Stimulated activated CD4-positive, alpha-beta T cell treated with anti-CD3 and anti-CD28 coated beads, TNF-alpha, amount 100 ng/mL, for 48 hours (primary cell): Measurements from ENCODE around the gene HIPK3.
"Not testable (repeated sequence)": the region's sequence is repeated elsewhere in the genome, so short reads cannot be mapped to it uniquely, and the experiment has no call there.

Source experiments
- DNase-seq, 3 donors: peaks; one replicate each; pipeline ENCODE4 v3.0.0-alpha.2; 2020; ENCODE audit warnings: low read depth in 3 of 3

Gene HIPK3

GRCh38 chr11:33358150-33358831 lies 101.1 kb downstream of the HIPK3 start:
- no peak for DNase-seq

GRCh38 chr11:33360642-33361041 lies 103.5 kb downstream of the HIPK3 start:
- DNase-seq, result no peak

- no peak for DNase-seq
Measured at GRCh38 chr11:33362051-33362910, 105.1 kb downstream of the HIPK3 start.

- no peak for DNase-seq
Measured at GRCh38 chr11:33366918-33367317, 109.7 kb downstream of the HIPK3 start.

- not testable (repeated sequence) for DNase-seq
Measured at GRCh38 chr11:33368475-33368874, 111.3 kb downstream of the HIPK3 start.

- no peak for DNase-seq
Measured at GRCh38 chr11:33368931-33369330, 111.8 kb downstream of the HIPK3 start.

- DNase-seq, result no peak
Measured at GRCh38 chr11:33373636-33374035, 116.5 kb downstream of the HIPK3 start.

- no peak for DNase-seq
Measured at GRCh38 chr11:33375236-33375635, 118.1 kb downstream of the HIPK3 start.

- no peak for DNase-seq
Measured at GRCh38 chr11:33375688-33376311, 118.6 kb downstream of the HIPK3 start, which contains the start of gene KIAA1549L. TSS of gene KIAA1549L (plus strand) at chr11:33376108.

GRCh38 chr11:33376331-33377310 lies 119.4 kb downstream of the HIPK3 start:
- DNase-seq, result no peak

- no peak for DNase-seq
Measured at GRCh38 chr11:33377412-33378370, 120.5 kb downstream of the HIPK3 start.

- no peak for DNase-seq
Measured at GRCh38 chr11:33379947-33380346, 122.8 kb downstream of the HIPK3 start.

- DNase-seq, result no peak
Measured at GRCh38 chr11:33383075-33383919, 126.1 kb downstream of the HIPK3 start.

- no peak for DNase-seq
Measured at GRCh38 chr11:33383920-33384209, 126.7 kb downstream of the HIPK3 start.

GRCh38 chr11:33384220-33384619 lies 127.0 kb downstream of the HIPK3 start:
- no peak for DNase-seq

- DNase-seq, result no peak
Measured at GRCh38 chr11:33387581-33387980, 130.4 kb downstream of the HIPK3 start.

- DNase-seq, result no peak
Measured at GRCh38 chr11:33387996-33388395, 130.8 kb downstream of the HIPK3 start.

- no peak for DNase-seq
Measured at GRCh38 chr11:33388793-33389525, 131.8 kb downstream of the HIPK3 start.

GRCh38 chr11:33389635-33390034 lies 132.5 kb downstream of the HIPK3 start:
- no peak for DNase-seq
